Subcutaneous adipose tissue (tissue), 4 donors: Measurements from ENCODE around the gene OR5AL1. TPM values are rescaled to one million over a fixed set of nuclear protein-coding genes. Genes with fewer than 3 reads are reported as not detected.

ENCODE experiments used
- total RNA-seq, 4 donors: library from RNA; depleted of rRNA; stranded (reverse); fragments of >200 nt; gene quantifications; one replicate each; pipeline ENCODE4 v1.1.0, GENCODE V29; 2016
- TF ChIP-seq, protein P1 (sequence below): fragments of 450-650 bp; IDR thresholded peaks from one replicate; pipeline ENCODE4 v1.5.1; 2016; ENCODE audit warnings: low read depth, mild to moderate bottlenecking, control low read depth, antibody characterized with exemption, moderate library complexity

Gene OR5AL1
- not detected for total RNA-seq

DNA sequence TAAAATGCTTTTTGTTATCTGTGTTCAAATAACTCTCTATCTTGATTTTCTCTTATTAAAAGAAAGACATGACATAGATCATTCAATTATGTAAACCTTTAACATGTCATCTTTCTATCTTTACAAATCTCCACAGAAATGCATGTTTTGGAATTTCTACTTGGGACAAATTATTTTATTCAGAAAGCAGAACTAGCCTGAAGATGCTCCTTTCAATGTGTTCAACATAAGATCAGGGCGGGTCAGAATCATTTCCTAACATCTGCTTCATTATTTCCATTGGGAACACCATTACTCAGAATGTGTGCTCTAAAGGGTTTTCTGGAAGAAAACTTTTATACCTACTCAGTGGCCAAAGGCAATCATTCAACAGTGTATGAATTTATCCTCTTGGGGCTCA lies at the start of gene OR5AL1:
Gene OR5AL1 (plus strand): TSS at position 301 of the 400 bp plus-strand sequence.
- TF ChIP-seq, protein P1, sequence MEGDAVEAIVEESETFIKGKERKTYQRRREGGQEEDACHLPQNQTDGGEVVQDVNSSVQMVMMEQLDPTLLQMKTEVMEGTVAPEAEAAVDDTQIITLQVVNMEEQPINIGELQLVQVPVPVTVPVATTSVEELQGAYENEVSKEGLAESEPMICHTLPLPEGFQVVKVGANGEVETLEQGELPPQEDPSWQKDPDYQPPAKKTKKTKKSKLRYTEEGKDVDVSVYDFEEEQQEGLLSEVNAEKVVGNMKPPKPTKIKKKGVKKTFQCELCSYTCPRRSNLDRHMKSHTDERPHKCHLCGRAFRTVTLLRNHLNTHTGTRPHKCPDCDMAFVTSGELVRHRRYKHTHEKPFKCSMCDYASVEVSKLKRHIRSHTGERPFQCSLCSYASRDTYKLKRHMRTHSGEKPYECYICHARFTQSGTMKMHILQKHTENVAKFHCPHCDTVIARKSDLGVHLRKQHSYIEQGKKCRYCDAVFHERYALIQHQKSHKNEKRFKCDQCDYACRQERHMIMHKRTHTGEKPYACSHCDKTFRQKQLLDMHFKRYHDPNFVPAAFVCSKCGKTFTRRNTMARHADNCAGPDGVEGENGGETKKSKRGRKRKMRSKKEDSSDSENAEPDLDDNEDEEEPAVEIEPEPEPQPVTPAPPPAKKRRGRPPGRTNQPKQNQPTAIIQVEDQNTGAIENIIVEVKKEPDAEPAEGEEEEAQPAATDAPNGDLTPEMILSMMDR: no peak

GRCh38 chr11:56375324-56375723 lies 37.2 kb upstream of the OR5AL1 start, which contains the start of gene OR8U1:
TSS of gene OR8U1 (plus strand) at chr11:56375624. CDS start at chr11:56375624, 0 bp downstream.
- TF ChIP-seq, protein P1: no peak

DNA sequence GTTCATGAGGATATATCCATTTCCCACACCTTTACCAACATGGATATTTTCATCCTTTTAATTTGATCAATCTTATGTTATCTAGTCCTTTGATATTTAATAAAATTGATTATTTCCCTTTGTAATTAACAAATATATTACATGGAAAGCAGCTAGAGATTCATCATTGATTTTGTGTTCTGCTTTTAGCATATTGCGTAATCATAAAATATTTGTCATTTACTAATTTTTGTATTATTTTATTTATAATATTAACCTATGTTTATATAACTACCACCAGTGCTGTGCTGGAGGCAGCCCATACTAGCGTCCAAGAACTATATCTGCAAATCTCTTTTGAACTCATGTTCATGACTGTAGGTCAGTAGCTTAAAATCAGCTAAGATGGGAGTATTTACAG lies 32.4 kb upstream of the OR5AL1 start:
- TF ChIP-seq, protein P1: no peak

DNA sequence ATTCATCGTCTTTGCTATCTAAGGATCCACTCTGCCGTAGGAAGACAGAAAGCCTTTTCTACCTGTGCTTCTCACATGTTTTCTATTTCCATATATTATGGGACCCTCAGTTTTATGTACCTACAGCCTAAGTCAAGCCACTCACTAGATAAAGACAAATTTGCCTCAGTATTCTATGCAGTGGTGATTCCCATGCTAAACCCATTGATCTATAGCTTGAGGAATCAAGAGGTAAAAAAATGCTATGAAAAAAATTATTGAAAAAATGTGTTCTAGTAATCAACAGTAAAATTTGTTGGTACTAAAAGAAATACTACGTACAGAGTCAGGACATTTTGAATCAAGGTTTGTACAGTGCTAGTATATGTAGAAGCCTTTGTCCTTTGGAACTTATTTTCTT lies 18.1 kb upstream of the OR5AL1 start:
- TF ChIP-seq, protein P1: no peak

DNA sequence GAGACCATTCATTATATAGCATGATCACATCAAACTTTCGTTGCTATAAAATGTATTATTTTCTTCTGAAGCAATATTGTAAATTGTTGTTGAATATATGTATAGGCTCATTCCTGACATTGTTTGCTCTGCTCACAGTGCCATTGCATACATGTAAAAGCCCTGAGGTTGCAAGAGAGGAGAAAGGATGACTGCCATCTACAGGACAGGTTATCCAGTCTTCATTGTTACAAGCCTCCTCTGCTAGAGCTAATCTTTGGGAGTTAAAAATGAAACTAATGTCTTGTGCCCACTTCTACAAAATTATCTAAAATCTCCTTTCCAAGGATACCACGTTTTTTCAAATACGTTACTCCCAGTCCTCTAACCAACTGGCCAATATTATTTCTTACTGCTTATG lies 16.4 kb upstream of the OR5AL1 start:
- TF ChIP-seq, protein P1: no peak

DNA sequence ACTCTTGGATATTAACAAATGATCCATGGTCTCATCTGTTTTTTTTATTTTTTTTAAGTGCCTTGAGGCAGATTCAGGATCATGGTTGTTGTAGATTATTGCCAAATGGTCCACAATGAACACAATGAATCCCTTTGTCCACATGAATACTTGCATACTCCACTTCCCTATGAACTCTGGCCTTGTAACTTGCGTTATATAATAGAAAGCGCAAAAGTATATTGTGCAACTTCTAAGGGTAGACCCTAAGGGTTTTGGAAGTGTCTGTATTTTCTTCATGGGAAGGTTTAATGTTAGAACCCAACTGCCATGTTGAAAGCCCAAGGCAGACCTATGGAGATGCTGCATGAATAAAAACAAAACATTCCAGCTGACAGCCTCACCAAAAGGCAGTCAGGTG lies 8.1 kb upstream of the OR5AL1 start:
- TF ChIP-seq, protein P1: no peak

- TF ChIP-seq, protein P1: no peak
Measured at GRCh38 chr11:56410801-56411200, 1.7 kb upstream of the OR5AL1 start.
